Measurements from ENCODE around the gene HTR3A. TPM values are rescaled to one million over a fixed set of nuclear protein-coding genes. Genes with fewer than 3 reads are reported as not detected.

The HTR3A gene
- total RNA-seq, 1 donor from 2014 or later = not detected

DNA sequence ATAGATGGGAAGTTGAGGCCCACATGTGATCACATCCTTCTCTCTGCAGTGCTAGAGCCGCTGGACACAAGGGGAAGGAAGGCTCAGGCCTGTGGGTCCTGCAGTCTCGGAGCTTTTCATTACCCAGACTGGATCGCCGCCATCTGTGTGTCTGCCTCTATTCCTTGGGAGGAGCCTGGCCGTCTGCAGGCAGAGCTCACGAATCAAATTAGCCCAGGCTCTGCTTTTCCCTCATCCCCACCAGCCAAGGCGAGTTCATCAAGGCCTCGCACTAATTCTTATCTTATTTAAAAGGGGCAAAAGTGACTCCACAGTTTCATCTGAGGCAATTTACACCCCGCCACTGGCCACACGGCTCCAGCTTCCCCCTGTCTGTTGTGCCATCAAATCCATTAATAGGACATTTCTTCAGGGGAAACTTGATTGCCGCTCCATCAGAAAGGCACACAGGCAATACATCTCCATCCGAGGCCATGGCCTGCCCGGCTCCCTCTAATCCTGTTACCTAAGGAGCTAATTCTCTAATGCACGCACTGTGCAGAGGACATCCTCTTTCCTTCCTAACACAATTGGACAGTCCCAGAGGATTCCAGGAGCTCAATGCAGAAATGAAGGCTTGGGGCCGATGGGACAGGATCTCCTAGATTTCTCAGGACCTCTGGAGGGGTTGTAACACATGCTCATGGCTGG is 3.3 kb upstream of the HTR3A start:
- intact Hi-C loops (cut with DNase I) = no loop called here
- DNase-seq = no peak
- ATAC-seq (ENCODE audit: poor library complexity) = no peak

DNA sequence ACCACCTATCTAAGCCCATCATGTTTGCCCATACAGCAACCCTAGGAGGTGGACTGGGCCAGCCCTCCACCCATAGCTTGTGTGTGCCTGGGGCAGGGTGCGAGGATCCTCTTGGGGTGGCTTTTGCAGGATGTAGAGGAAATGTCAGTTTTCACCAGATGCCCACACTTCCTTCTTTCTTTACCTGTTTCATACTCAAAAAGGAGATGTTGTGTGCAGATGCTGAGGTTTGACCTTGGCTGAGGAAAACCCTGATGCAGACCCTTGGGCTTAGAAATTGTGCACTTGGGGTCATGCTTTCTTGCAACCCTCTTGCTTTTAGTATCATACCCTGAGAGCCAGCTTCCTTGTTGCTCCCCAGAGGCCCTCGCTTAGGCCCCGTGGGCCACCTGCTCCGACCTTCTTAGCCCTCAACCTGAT is 2.2 kb downstream of the HTR3A start:
- ATAC-seq (ENCODE audit: poor library complexity) = no peak
- intact Hi-C loops (cut with DNase I) = no loop called here
- no peak for DNase-seq

DNA sequence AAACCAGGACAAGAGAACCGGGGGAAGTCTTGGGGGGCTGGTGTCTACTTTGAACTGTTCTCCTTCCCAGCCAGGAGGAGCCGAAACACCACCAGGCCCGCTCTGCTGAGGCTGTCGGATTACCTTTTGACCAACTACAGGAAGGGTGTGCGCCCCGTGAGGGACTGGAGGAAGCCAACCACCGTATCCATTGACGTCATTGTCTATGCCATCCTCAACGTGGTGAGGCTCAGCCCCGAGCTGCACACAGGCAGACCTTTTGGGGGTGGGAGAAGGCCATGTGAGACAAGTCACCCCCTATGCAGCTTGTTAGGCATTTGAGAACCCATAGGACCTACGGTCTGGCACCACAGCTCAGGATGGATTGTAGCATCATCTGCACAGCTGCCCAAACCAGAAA is 2.8 kb downstream of the HTR3A start:
- ATAC-seq (ENCODE audit: poor library complexity) (no peak), DNase-seq (no peak)
- intact Hi-C loops (cut with DNase I) = no loop called here

DNA sequence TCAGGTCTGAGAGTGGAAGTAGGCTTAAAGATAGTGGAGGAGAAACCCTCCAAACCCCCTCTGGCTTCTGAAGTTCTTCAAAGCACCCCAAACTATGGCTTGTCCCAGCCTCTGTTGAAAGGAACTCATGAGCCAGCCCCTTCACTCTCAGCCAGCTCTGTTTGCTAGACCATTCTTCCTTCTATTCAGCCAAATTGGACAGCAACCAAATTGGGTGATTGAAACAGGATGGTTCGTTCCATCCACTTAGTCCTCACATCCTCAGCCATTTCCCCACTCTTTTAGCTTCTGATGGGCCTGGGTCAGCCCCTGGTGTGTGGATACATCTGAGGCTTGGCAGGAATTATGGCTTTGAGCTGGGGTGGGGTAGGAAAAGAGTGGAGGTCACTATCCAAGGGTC is 4.5 kb downstream of the HTR3A start:
- DNase-seq (no peak), ATAC-seq (ENCODE audit: poor library complexity) (no peak)
- intact Hi-C loops (cut with DNase I) = no loop called here

DNA sequence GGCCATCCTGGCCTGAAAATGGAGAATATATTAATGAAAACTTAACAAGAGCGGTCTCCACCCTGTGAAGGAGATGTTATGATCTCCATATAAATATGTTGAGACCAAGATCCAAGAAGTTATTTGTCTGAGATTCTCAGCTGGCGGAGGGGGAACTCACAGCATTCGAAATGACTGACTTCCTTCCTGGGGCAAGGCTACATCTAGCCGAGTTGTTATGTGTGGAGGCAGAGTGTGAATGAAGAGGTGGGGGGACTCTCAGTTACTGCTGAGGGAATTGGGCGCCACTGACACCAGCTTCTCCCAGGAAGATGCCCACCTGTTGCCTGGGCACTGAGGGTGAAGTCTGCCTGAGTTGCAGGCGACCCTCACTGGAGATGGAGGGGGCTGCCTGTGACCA is 5.9 kb downstream of the HTR3A start:
- DNase-seq = no peak
- intact Hi-C loops (cut with DNase I) = no loop called here
- no peak for ATAC-seq (ENCODE audit: poor library complexity)

DNA sequence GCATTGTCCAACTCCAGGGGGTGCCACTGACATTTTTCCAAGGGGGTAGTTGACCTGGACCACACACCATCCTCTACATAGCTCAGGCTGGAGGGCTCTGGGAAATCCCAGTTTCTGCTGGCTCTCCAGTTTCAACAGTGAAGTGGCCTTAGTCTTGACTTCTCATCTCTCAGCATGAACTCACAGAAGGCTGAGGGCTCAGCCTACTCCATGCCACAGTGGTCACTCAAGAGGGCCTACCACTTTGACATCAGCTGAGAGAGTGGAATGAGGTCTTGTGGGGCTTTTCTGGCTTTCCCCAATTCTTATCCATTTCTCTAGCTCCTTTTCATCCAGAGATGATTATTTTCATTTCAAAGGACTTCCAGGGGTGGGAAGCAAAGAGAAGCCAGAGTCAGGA is 7.4 kb downstream of the HTR3A start:
- DNase-seq (no peak), ATAC-seq (ENCODE audit: poor library complexity) (no peak)
- intact Hi-C loops (cut with DNase I) = no loop called here

DNA sequence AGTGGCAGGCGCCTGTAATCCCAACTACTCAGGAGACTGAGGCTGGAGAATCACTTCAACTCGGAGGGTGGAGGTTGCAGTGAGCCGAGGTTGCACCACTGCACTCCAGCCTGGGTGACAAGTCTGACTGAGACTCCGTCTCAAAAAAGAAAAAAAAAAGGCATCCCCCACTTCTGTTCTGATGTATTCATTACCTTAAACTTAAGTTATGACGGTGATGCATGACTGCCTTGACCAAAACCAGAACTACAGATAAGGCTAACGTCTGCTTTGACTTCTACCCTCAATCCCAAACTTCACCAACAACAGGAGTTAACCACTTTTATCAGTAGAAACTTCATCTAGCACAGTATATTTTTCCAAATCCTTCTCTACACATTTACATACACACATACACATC is 9.9 kb downstream of the HTR3A start:
- intact Hi-C loops (cut with DNase I) = no loop called here
- no peak for DNase-seq
- ATAC-seq (ENCODE audit: poor library complexity) = no peak

DNA sequence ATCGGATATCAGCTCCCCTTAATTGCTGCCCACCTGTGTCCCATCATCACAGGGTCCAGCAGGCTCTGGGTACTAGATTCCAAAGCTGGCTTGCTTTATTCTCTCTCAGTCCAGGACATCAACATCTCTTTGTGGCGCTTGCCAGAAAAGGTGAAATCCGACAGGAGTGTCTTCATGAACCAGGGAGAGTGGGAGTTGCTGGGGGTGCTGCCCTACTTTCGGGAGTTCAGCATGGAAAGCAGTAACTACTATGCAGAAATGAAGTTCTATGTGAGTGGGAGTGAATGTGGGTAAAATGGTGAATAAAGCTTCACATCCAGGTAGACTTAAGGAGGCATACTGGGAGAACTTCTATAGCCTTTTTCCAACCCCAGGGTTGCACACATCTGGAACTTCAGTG is 11.0 kb downstream of the HTR3A start:
- ATAC-seq (ENCODE audit: poor library complexity) (no peak), DNase-seq (no peak)
- intact Hi-C loops (cut with DNase I) = no loop called here

DNA sequence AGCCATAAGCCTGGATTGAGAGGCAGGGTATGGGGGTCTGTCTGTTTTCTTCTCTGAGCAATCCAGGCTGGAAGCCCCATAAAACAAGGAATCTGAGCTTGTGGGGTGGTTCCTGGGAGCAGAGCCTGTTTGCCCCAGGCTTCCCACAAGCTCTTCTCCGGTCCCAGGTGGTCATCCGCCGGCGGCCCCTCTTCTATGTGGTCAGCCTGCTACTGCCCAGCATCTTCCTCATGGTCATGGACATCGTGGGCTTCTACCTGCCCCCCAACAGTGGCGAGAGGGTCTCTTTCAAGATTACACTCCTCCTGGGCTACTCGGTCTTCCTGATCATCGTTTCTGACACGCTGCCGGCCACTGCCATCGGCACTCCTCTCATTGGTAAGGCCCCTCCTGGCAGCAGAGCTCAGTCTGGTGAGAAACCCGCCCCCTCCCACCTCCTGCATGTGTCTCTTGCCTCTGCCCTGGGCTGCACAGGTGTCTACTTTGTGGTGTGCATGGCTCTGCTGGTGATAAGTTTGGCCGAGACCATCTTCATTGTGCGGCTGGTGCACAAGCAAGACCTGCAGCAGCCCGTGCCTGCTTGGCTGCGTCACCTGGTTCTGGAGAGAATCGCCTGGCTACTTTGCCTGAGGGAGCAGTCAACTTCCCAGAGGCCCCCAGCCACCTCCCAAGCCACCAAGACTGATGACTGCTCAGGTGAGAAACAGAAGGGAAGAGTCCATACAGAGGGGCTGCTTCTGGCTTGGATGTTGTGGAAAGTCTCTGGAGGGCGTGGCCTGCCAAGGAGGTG is 11.6 kb downstream of the HTR3A start:
- intact Hi-C loops (cut with DNase I) = no loop called here
- DNase-seq (no peak), ATAC-seq (ENCODE audit: poor library complexity) (no peak)

DNA sequence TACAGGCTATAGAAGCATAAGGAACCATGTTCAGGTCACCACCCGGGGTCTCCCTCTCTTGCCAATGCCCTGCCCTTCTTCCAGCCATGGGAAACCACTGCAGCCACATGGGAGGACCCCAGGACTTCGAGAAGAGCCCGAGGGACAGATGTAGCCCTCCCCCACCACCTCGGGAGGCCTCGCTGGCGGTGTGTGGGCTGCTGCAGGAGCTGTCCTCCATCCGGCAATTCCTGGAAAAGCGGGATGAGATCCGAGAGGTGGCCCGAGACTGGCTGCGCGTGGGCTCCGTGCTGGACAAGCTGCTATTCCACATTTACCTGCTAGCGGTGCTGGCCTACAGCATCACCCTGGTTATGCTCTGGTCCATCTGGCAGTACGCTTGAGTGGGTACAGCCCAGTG is 14.5 kb downstream of the HTR3A start:
- intact Hi-C loops (cut with DNase I) = no loop called here
- DNase-seq = no peak
- ATAC-seq (ENCODE audit: poor library complexity) = no peak

DNA sequence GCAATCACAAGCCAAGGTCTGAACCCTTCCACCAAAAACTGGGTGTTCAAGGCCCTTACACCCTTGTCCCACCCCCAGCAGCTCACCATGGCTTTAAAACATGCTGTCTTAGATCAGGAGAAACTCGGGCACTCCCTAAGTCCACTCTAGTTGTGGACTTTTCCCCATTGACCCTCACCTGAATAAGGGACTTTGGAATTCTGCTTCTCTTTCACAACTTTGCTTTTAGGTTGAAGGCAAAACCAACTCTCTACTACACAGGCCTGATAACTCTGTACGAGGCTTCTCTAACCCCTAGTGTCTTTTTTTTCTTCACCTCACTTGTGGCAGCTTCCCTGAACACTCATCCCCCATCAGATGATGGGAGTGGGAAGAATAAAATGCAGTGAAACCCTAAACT is 15.0 kb downstream of the HTR3A start:
- ATAC-seq (ENCODE audit: poor library complexity) (no peak), DNase-seq (no peak)
- intact Hi-C loops (cut with DNase I) = no loop called here

DNA sequence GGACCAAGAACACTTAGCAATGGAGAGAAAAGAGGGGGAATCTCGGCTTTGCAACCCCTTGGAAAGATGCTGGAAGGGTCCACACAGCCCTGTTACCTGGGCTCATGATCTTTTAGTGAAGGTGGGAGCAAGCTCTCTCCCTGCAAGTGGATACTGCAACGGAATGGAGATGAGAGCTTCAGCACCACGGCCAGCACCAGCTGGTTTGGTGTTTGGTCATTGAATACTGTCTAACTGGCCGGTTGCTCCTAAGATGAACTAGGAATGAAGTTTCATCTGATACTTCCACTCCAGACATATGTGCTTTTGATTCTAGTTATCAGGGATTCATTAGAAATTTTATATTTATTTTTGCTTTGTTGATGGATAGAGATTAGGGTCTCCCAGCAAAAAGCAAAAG is 16.3 kb downstream of the HTR3A start:
- ATAC-seq (ENCODE audit: poor library complexity) (peak; percentile 49), DNase-seq (peak; percentile 57)
- intact Hi-C loops (cut with DNase I) = no loop called here

DNA sequence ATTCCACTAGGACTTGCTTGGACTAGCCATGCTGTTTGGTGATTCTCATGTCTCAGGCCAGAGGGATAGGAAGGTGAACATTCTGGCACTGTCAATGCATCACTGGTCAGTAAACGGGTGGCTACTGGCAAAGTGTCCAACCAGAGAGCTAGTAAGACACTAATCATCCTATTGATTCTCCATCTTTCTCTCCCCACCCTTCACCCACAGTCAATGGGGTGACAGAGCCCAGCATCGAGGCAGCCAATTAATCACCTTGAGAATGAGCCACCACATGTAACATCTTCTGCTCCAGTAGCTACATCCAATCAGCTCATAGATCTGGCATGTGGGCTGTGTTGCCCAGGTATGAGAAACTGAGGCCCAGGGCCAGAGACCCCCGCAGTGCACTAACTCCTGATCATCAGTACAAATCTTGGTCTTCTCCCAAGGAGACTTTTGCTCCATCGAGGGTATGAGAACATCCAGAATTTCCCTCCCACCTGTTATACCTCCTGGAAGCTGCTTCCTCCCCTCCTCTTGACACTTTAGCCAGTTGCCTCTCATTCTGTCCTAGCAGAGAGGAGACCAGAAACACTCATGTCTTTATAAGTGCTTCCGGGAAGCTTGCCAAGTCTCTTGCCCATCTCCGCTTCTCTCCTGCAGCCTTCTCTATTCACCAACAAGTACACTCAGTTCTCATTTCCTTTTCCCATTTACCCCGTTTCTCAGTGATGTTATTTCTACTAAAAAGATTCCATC is 17.0 kb downstream of the HTR3A start:
- intact Hi-C loops (cut with DNase I) = no loop called here
- ATAC-seq (ENCODE audit: poor library complexity) (no peak), DNase-seq (no peak)

DNA sequence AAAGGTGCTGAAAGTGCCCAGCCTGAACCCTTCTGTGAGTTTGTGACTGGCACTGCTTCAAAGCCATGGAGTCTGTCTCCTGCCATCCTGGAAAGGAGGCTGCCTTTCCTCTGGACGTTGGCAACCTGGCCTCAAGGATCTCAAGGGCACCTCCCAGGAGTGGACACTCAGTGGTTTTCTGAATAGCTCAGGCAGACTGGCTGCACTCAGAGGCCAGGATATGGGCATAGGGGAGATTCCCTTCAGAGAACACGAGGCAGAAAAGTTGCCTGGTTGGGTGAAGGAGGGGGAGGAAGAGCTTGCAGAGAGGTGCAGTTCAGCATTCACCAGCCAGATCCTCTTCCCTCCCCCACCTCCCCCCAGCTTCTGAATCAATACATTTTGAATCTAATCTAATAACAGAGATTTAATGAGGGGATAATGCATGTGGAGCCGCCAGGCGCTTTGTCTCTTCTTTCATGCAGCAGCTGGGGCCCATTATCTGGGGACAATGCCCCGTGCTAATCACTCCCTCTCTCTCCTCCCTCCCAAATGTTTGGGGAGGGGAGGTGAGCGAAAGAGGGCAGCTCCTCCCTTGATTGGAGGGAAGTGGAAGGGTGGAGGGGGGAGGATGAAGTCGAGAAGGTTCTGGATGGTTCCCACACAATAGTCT is 17.7 kb downstream of the HTR3A start:
- intact Hi-C loops (cut with DNase I) = no loop called here
- ATAC-seq (ENCODE audit: poor library complexity) = no peak
- no peak for DNase-seq

DNA sequence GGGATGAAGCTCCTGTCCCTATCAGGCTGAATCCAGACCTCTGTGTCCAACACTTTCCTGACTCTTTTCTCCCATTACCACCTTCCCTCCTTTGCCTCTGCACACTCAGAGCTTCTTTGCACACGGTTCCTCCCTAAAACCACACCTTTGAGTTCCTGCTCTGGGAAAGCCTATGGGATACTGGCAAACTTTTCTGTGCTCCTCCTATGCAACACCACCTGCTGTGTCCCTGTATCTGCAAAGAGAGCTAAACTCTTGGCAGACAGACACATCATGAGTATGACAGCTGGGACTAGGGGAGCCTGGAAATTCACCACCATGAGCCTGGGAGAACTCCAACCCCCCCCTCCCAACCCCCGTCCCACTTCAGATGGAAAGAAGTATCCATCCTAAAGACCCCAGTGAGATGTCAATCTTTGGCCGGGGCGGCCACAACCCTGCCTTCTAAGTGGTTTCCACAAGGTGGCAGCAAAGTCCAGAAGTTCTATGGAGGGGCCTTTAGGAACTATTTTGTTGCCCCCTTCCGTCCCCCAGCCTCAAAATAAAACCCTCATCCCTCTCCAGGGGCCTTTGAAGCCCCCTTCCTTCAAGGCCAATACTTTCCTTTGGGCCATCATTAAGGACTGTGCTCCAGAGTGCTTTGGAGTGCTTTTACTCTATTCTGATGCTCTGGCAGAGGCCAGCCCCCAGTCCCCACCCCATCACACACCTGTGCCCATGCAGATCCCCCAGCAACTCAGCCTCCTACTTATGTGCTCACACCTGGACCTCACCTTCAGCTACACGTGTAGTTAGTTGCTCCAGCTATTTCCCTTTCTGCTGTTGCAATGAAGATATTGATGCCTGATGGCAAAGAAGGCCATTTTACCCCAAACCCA is 19.4 kb downstream of the HTR3A start:
- intact Hi-C loops (cut with DNase I) = loop anchor here (2.0 kb wide), 1 partner anchor 266 kb away; no protein-coding TSS in a partner anchor
- peak; percentile 66 for ATAC-seq (ENCODE audit: poor library complexity)

DNA sequence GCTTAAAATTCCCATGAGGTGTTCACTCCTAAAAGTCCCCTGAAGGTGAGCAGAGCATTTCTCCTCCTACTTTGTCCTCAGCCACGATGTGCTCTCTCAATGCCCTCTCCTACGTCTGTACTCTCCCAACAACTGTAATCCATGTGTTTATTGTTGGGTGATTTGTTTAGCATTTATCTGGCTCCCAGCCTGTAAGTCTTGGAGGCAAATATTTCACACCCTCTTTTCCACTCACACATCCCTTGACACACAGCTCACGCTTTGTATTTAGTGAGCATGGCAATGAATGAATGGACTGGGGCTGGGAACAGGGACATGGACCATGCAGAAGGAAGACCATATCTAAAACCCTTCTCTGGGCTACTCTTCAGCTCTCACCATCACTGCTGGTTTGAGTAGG is 22.6 kb downstream of the HTR3A start:
- no peak for DNase-seq
- no peak for ATAC-seq (ENCODE audit: poor library complexity)
- intact Hi-C loops (cut with DNase I) = no loop called here

More for the DNA sequence above, 19.4 kb downstream of the HTR3A start:
- DNase-seq = no peak

DNA sequence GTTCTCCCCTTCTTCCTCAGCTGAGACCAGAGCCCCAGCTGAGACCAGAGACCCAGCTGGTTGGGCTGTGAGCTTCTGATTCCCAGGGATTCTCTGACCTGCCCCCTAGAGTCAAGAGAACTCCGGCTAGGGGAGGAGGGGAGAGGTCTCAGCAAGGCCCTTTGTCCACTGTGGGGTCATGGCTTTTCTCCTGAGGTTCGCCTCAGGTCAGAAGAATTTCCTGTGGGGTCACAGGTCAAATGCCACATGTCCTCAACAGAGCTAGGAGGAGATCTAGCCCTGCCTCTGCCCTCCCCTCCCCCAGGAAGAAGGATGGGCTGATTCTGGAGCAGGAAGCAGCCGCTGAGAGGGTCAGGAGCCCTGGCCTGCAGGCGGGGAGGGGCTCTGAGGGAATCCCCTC is 23.7 kb downstream of the HTR3A start:
- DNase-seq (no peak), ATAC-seq (ENCODE audit: poor library complexity) (no peak)
- intact Hi-C loops (cut with DNase I) = no loop called here

DNA sequence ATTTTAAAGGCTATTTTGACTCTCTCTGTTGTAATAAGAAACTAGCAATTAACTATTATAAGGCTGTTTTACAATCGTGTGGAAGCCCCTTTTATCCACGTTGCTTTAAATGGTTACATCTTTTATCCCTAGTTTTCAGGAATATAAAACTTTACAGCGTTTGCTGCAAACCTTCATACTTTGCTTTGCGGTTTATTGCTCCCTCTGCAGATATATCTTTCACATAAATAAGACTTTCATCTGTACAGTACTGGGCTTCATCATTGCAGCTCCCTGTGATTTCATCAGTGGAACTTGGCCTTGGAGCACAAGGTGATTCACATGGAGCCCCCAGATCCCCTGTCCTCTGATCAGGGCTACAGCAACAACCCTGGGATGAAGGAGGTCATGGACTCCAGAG is 25.6 kb downstream of the HTR3A start:
- ATAC-seq (ENCODE audit: poor library complexity) = no peak
- intact Hi-C loops (cut with DNase I) = no loop called here
- no peak for DNase-seq

Measured in Right ventricle myocardium superior (tissue), 1 donor.